Natural killer cell (primary cell): ENCODE data around the gene ATP11A. TPM values are rescaled to one million over a fixed set of nuclear protein-coding genes. Genes with fewer than 3 reads are reported as not detected.

Experiments
- ATAC-seq, 3 donors: fragments of 150-1000 bp in 2 of 3; fragments of 200-7000 bp in 1 of 3; cut with Tn5 transposase; 1 replicate in 1 of 3; 2 replicates in 2 of 3; pipeline ENCODE4 v1.10.0; 2021; ENCODE audit warnings: mild to moderate bottlenecking in 2 of 3, moderate library complexity in 2 of 3
- DNase-seq, 2 donors: peaks; one replicate each; pipeline versions ENCODE4 v3.0.0 to v3.0.0-alpha.2; 2013 to 2021; ENCODE audit warnings: mixed read lengths in 1 of 2
- H3K27ac ChIP-seq: one replicate; pipeline ENCODE4 v1.5.1; 2013; ENCODE audit warnings: mild to moderate bottlenecking, low read length
- H3K27me3 ChIP-seq: one replicate; pipeline ENCODE4 v1.6.1; 2013; ENCODE audit warnings: low read length; ENCODE audit not compliant: control insufficient read depth, insufficient read depth
- H3K36me3 ChIP-seq: one replicate; pipeline ENCODE4 v1.6.1; 2013; ENCODE audit warnings: low read length; ENCODE audit not compliant: control insufficient read depth, insufficient read depth
- H3K4me1 ChIP-seq: one replicate; pipeline ENCODE4 v1.6.1; 2013; ENCODE audit warnings: low read length; ENCODE audit not compliant: control insufficient read depth, insufficient read depth
- H3K4me3 ChIP-seq: one replicate; pipeline ENCODE4 v1.5.1; 2013; ENCODE audit warnings: low read length
- H3K9me3 ChIP-seq: one replicate; pipeline ENCODE4 v1.6.1; 2013; ENCODE audit warnings: low read length; ENCODE audit not compliant: control insufficient read depth, insufficient read depth
- H3K27ac Mint-ChIP-seq, 2 donors: one replicate each; pipeline ENCODE4 v1.8.0; 2022; ENCODE audit warnings: mild to moderate bottlenecking in 2 of 2, mixed read lengths in 2 of 2, moderate library complexity in 1 of 2
- H3K27me3 Mint-ChIP-seq, 2 donors: one replicate each; pipeline ENCODE4 v1.8.0; 2022; ENCODE audit warnings: low read depth in 2 of 2, mixed read lengths in 2 of 2
- H3K36me3 Mint-ChIP-seq: one replicate; pipeline ENCODE4 v1.8.0; 2022; ENCODE audit warnings: mixed read lengths
- H3K4me1 Mint-ChIP-seq, 2 donors: one replicate each; pipeline ENCODE4 v1.8.0; 2022; ENCODE audit warnings: mixed read lengths in 2 of 2
- H3K4me3 Mint-ChIP-seq: one replicate; pipeline ENCODE4 v1.8.0; 2022; ENCODE audit warnings: mild to moderate bottlenecking, moderate library complexity, mixed read lengths
- H3K9me3 Mint-ChIP-seq, 2 donors: one replicate each; pipeline ENCODE4 v1.8.0; 2022; ENCODE audit warnings: mixed read lengths in 2 of 2
- CTCF ChIP-seq: fragments of 200-600 bp; IDR thresholded peaks from one replicate; pipeline ENCODE4 v1.8.0; 2022; ENCODE audit warnings: antibody characterized with exemption
- WGBS: methylation state at CpG from one replicate; pipeline ENCODE4 v1.1.7; 2013; ENCODE audit warnings: missing lambda C conversion rate; ENCODE audit not compliant: insufficient coverage; 5-methylcytosine and 5-hydroxymethylcytosine counted together
- intact Hi-C: fragments of 100-400 bp; cut with micrococcal nuclease; formaldehyde crosslinking; loops from one replicate; pipeline ENCODE4 v1.14.2; 2022
- total RNA-seq, 4 donors: library from RNA; stranded (reverse); fragments of 120-200 nt in 1 of 4; gene quantifications; one replicate each; pipeline versions ENCODE4 v1.2.3 to v1.2.4, GENCODE V29; 2013 to 2022

The ATP11A gene
- total RNA-seq, 3 donors from 2014 or later (not counting 1 experiment from before 2014, with no cell fraction given), result 47.1 to 68.6 (median 50.7) TPM

GRCh38 chr13:112710855-112711527 is 21.2 kb downstream of the ATP11A start:
- H3K36me3 ChIP-seq, result no peaks in the 10 kb centered on the region
- no peaks in the 10 kb centered on the region for H3K9me3 Mint-ChIP-seq

GRCh38 chr13:112711528-112712265 is 21.9 kb downstream of the ATP11A start:
- ATAC-seq (no peak), DNase-seq (peak in 1 of 2 donors; percentile 19)
- Histone ChIP-seq H3K9me3 (no peaks in the 10 kb centered on the region), H3K27me3 (no peaks in the 10 kb centered on the region), H3K36me3 (no peaks in the 10 kb centered on the region), H3K4me3 (no peak overlapping the region), H3K4me1 (peaks cover 3% of the 10 kb centered on the region), H3K27ac (no peak overlapping the region)
- Mint-ChIP-seq H3K27ac (no peak overlapping the region), H3K4me3 (no peak overlapping the region), H3K9me3 (no peaks in the 10 kb centered on the region), H3K36me3 (no peaks in the 10 kb centered on the region), H3K27me3 (no peaks in the 10 kb centered on the region), H3K4me1 (peaks cover 10 to 39% of the 10 kb centered on the region in 2 donors)
- intact Hi-C loops, result no loop called here
- WGBS, result 64% methylated on average over 22 of the region's 22 CpGs
- TF ChIP-seq CTCF, result no peak

More at GRCh38 chr13:112710855-112711527, 21.2 kb downstream of the ATP11A start:
- Mint-ChIP-seq H3K36me3 (no peaks in the 10 kb centered on the region), H3K27me3 (no peaks in the 10 kb centered on the region), H3K4me1 (peaks cover 9 to 33% of the 10 kb centered on the region in 2 donors), H3K4me3 (no peak overlapping the region), H3K27ac (no peak overlapping the region)
- DNase-seq (no peak), ATAC-seq (no peak)
- H3K9me3 ChIP-seq, result no peaks in the 10 kb centered on the region
- intact Hi-C loops, result no loop called here
- H3K4me3 ChIP-seq, result no peak overlapping the region
- no peak for TF ChIP-seq CTCF
- H3K27me3 ChIP-seq, result no peaks in the 10 kb centered on the region
- 94% methylated on average over 20 of the region's 22 CpGs for WGBS
- H3K4me1 ChIP-seq, result peaks cover 3% of the 10 kb centered on the region
- no peak overlapping the region for H3K27ac ChIP-seq

- DNase-seq (no peak), ATAC-seq (no peak)
- H3K36me3 Mint-ChIP-seq, result no peaks in the 10 kb centered on the region
- no peak overlapping the region for H3K27ac Mint-ChIP-seq
- no peak overlapping the region for H3K27ac ChIP-seq
- TF ChIP-seq CTCF, result no peak
- no peaks in the 10 kb centered on the region for H3K27me3 ChIP-seq
- peaks cover 19 to 46% of the 10 kb centered on the region in 2 donors for H3K4me1 Mint-ChIP-seq
- intact Hi-C loops, result no loop called here
- no peak overlapping the region for H3K4me3 ChIP-seq
- no peaks in the 10 kb centered on the region for H3K9me3 Mint-ChIP-seq
- H3K9me3 ChIP-seq, result no peaks in the 10 kb centered on the region
- H3K4me1 ChIP-seq, result peaks cover 3% of the 10 kb centered on the region
- 96% methylated on average over 19 of the region's 20 CpGs for WGBS
- no peak overlapping the region for H3K4me3 Mint-ChIP-seq
- no peaks in the 10 kb centered on the region for H3K27me3 Mint-ChIP-seq
- H3K36me3 ChIP-seq, result no peaks in the 10 kb centered on the region
Measured at GRCh38 chr13:112712451-112713207, 22.8 kb downstream of the ATP11A start.
